ENCODE results near the gene FER1L5.

FER1L5 gene

DNA sequence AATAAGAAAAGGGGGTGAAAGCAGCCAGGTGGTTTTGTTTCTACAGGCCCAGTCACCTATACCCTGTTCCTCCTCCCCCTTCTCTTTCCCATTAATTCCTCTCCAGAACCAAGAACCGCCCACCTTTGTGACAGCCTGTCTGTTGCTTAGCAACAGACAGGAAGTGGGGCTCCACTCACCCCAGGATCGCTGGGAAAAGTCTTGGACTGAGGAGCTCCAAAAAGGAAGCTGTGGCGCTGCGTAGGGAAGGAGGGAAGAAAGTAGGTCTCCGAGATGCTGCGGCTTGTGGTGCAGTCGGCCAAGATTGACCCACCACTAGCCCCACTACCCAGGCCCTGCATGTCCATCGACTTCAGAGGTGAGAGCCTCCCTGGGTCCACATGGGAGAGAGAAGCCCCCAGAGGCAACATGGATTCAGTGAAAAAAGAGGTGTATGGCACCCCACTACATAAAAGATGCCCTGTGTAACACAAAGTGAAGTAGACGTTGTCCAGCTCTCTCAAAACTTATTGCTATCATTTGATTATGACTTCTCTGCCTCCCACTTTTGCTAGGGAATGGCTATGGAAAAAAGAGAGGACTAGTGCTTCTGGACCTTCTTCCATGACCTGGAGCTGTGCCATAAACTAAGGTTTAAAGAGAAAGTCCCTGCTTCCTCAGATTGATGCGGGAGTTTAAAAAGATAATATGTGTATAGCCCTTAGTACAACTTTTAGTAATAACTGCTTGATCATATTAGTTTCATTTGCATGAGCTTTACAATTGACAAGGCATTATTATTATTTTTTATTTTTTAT lies at the start of gene FER1L5:
FER1L5 (plus strand) TSS at position 201 of the 797 bp plus-strand sequence; CDS start at position 274, 73 bp downstream.
- DNase-seq: no peak

DNA sequence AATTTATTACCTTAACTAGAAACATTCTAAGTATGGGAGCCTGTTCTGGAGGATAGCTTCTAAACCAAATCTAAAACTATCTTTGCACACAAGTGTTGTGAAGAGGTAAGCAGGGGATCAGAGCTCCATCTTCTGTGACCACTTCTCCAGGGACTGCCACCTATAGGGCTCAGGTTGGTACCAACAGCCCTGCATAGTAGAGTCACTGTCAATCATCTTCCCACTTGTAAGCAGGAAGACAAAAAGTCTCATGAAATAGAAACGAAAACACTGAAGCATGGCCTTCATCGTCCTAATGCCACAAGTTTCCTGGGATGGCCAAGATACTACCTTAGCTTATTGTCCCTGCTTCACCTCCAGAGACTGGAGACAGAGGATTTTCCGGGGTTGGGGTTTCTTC lies 48.3 kb upstream of the FER1L5 start:
- no peak for DNase-seq

DNA sequence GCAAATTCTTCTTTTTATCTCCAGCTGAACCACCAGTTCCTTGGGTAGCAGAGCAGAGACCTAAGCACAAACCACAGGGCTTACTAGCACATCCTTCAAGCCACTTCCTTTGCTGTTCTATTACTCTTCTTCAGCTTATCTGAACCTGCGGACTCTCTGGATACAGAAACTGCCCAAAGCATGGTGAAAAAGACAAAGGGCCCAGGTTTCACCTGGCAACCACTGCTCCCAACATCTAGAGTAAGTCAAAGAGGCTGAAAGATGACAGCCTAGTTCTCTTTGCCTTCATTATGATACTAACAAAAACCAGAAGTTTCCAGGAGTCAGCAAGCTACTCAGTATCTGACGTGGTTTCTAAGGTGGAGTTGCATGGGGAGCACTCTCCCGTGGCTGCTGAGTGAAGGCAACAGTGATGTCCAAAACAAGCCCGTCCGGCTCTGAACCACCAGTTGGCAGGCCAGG lies 47.8 kb upstream of the FER1L5 start:
- DNase-seq: no peak

DNA sequence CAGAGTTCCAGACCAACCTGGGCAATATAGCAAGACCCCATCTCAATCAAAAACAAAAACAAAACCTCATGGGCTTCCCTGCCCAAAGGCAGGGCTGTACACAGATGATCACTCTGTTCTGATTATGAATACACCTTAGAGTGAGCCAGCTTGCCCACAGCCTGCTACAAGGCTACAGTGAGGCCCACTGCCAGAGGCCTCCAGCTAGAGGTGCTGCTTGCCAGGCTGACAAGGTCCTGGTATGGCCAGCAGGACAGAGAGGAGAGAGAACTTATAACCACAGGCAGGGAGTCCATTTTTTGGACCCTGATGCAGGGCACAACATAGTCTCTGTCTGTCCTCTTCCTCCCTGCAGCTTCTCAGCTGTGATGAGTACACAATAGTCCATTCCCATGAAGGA lies 46.0 kb upstream of the FER1L5 start:
- DNase-seq: no peak

DNA sequence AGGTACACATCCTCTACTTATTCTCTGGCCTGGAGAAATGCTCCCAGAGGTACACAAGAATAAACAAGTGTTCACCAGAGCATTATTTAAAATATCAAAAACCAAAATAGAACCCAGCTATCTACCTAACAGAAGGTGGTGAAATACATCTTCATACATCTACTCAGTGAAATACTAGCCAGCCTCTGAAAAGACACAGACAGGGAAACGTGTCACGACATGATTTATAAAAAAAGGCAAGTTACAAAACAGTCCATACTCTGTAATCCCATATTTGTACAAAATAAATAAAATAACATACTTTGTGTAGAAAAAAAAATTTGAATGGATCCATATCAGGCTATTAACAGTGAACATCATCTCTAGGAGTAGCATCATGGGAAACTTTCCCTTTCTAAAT lies 42.6 kb upstream of the FER1L5 start:
- DNase-seq: no peak

DNA sequence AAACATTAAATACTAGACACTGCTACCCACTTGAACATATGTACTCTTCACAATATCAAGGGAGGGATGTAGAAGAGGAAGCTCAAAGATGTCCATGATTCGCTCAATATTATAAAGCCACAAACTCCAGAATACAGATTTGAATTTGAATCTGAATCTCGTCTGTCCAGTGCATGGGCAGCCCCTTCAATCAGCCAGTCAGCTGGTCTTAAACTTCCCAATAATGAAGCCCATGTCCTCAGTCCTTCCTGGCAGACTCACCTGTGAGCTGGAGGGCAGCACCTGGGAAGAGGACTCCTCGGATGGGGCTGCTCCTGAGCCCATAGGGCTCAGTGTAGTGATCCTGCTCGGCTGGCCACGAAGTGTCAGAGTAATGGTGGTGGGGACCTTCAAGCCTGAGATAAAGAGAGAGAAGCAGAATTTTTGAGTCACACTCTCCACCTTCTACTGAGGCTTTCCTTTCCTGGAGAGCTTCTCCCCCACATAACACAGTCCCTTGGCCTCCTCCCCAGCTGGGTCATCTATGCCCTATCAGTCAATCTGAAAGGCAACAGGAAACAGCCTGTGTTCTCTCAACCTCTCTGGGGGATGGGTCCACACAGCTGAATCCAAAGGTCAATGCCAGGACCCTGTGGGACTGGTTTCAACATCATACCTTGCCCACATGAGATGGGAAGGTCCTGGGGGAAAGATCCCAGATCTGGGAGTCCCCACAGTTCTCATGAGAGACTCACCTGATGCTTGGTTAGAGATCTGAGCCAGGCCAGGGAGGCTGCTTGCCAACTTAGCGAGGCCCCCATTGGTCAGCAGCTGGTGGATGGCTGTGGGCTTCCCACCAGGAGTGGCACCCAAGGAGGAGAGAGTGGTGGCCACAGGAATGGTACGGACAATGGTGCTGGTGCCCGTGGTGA lies 40.9 kb upstream of the FER1L5 start:
- no peak for DNase-seq

DNA sequence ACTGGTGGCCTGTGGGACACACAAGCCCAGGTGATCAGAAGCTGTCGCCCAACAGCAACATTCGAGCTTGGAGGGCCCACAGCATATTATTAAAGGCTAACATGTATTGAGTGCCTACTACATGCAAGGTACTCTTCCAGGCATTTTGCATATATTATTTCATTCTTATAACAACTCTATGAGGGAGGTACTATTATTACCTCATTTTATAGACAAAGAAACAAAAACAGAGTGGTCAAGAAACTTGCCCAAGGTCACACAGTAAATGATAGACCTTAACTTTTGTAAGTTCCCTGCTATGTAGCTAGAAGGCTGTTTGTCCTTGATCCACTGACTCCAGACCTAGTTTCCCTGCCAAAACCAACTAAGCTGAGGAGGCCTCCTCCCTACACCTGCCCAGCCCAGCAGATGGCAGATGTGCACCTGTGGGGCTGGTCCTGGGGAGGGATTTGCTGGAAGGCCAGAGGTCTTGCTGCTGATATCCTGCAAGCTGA lies 40.2 kb upstream of the FER1L5 start:
- DNase-seq: no peak

DNA sequence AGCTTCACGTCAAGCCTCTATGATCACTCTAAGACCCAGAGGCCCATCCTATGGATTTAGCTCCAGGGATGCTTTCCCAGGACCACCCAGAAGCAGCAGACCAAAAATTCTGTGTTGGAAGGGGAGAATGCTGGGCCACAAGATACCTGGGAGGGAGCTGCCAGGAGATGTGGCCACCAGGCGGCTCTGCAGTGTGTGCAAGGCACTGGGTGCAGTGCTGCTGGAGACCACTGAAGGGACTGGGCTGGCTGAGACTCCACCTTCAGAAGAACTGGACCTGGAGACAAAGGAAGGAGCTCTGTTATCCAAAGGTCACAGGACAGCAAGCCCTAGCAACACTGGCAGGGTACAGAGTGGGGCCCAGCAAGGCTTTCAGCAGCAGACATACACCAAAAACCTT lies 38.5 kb upstream of the FER1L5 start:
- DNase-seq: no peak

DNA sequence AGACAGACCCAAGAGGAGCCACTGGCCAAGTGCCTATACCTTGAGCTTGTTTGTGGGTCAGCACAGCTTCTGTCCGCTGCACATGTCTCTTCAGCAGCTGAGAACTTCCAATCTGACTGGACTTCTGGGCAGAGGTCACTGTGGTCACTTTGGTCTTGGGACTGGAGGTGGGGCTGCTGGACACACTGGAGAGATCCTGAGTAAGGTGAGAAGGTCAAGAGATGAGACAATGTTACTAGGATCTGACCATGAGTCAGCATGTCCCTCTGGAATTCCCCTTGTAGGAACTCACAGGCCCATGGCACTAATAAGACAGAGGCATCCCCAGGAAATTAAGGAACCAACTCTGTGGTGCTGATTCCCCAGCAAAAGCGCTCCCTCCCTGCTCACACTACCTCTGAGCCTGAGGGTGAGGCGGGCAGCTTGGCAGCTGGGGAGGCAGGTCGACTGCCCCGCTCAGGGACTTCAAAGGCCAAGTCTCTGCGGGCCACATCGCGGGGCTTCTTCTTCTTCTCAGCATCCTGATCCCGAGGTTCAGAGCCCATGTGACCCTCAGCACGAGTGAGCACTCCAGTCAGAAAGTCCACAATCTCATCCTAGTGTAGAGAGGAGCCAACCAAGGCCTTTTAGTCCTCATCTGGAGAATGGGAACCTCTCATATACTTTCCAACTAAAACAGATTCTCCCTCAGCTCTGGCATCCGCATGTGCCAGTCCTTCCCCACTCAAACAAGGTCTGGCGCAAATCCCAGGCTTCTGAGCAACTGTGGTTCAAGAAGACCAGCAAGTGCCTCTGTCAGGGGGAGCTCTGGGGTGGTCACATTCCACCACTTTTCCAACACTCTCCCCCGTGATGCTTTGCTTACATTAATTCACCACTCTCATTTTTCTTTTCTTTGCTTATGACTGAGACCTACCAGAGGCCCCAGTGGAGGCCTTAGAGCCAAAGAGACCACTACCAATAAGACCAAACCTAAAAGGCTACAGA lies 33.8 kb upstream of the FER1L5 start:
- no peak for DNase-seq

DNA sequence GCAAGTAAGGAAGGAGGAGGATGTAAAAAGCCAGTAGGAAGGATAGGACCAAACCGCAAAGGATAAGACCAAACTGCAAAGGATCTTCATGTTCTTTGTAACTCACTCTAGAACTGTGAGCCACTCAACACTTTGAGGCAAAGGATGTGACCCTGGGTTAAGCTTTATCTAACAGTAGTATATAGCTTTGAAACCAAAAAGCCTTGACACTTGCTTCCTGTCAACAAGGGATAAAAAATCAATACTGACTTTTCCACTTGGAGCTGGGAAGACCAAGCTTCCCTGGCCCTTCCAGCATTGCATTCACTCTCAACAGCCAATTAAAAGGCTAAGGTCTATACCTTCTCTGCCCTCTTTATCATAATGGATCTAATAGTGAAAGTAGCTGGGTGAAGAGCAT lies 26.4 kb upstream of the FER1L5 start:
- no peak for DNase-seq

DNA sequence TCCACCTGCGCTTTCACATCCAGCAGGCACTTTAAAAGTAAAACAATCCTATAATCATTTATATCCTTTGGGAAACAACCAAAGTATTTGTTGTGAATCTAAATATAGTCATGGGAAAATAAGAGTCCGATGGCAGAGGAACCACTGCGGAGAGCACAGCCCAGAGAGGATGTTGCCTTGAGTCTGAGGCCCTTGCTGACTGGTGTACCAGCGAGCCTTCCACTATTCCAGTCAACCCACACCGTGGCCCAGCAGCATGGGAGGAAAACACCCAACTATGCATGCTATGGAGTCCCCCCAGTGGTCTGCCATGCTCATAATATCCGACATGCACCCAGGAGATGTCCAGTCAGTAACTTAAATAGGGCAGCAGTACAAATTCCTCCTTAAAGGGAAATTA lies 26.0 kb upstream of the FER1L5 start:
- DNase-seq: no peak

DNA sequence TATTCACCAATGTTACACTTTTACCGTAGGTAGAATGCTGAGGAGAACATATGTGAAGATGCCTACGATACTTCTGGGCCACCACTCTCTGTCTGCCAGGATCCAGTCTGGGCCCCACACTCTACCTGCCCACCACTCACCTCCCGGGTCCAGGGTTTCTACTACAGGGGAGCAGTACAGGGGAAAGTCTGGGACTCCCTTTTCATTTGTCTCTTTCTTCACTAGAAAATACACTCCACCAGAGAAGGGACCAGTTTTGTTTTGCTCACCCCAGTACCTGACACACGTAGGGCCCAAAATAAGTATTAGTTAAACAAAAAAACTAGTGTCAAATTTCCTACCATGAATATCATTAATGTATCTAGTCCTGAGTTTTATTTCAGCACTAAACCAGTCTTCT lies 25.6 kb upstream of the FER1L5 start:
- DNase-seq: no peak

DNA sequence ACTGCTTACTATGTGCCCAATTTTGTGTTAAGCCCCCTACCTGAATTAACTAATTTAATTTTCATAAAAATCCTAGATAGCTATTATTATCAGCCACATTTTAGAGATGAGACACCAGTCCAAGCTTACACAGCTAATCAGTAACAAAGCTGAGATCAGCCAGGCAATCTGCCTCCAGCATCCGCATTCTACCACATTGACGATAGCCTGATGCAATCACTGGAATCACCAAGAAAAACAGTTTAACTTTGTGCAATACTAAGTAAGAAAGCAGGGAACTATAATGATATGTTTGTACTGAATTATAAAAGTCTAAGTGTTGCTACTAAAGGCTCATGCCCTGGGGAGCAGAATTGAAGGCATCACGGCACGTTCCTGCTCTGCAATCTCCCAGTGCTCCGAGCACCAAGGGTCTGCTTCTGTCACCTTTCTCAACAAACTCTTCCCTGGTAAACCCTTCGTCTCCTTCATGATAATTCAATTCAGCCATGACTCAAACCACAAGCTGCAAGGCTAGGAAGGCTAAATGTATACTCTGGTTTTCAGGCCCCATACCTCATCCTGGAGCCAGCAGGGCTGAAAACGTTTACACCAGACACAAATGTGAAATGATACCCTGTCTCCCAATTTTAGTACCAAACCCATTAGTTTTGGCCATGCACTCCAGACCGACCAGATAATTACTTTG lies 23.8 kb upstream of the FER1L5 start:
- DNase-seq: no peak

DNA sequence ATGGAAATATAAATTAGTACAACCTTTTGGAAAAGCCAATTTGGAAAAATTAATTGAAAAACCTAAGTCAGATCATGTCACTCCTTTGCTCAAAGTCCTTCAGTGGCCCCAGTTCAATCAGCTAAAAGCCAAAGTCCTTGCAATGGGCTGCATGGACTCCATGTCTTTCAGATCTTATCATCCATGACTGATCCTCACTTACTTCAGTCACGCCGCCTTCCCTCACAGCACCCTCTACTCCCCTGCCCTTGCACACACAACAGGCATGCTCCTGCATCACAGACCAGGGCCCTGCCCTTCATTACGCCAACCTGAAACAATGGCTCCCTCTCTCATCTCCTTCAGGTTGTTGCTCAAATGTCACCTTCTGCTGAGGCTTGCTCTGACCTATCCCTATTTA lies 20.0 kb upstream of the FER1L5 start:
- no peak for DNase-seq

DNA sequence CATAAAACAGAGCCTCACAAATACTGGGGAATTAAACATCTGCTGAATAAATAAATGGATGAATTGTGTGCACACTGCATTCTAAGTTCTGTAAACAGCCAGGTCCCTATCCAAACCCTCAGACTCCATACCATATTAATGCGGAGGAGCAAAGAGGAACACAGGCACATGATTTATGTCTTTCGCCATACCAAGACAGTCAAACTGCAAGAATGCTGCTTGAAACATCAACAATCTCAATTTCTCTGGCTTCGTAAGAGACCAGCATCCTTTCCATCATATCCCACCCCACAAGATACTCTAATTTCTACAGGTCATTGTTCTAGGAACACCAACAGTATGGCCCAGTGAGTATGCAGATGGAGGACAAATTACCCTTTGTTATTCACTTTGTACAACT lies 19.4 kb upstream of the FER1L5 start:
- DNase-seq: no peak

DNA sequence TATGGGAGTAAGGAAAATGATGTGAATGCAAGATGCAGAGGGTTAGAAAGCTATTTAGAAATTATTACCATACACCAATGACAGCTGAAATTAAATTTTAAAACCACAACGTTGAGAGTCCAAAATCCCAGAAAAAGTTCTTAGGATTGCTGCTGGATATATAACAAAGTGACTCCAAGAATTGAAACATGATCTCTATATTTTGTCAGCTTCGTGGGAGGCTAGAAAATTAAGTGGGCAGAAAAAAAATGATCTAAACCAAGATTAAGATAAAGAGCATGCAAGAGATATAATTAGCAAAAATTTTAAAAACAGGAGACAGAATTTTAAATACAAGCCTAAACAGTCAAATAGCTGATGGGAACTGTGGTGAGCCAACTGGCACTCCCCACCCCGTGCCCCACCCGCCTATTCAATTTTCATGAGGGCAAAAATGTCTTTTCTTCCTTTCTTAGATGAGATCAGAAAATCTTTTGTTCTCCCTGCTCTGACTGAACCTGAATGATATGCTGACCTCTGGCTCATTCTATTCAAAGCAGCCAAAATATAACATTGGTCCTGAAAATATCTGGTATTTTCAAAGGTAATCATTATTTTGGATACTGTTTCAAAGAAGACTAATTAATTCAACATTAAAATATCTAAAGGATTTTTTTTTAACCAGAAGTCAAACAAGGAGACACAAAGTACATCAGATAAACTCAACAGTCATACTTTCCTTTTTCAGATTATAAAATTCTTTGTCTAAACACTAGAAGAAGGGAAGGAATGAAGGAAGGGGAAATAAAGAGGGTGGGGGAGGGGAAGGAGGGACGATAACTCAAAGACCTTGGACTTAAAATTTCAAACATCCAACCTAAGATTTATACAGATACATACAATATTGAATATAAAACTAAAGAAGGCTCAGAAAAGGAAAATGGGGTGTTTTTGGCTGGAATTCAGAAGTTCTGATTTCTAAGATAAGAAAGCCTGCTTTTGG lies 16.7 kb upstream of the FER1L5 start:
- no peak for DNase-seq

DNA sequence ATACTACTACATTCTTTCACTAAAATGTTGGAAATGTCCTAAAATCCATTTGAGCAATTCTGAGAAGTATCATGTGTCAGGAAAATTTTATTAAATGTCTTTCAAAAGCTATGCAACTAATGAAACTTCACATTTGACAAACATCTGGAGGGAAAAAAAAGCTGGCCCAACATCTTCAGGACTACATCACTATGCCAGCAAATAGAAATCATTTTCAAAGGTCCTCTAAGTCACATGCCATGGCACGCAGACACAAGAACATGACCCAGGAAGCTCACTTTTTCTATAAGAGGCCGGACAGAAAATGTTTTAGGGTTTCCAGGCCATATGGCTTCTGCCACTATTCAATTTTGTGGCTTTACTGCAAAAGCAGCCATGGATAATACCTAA lies 16.0 kb upstream of the FER1L5 start:
- no peak for DNase-seq

DNA sequence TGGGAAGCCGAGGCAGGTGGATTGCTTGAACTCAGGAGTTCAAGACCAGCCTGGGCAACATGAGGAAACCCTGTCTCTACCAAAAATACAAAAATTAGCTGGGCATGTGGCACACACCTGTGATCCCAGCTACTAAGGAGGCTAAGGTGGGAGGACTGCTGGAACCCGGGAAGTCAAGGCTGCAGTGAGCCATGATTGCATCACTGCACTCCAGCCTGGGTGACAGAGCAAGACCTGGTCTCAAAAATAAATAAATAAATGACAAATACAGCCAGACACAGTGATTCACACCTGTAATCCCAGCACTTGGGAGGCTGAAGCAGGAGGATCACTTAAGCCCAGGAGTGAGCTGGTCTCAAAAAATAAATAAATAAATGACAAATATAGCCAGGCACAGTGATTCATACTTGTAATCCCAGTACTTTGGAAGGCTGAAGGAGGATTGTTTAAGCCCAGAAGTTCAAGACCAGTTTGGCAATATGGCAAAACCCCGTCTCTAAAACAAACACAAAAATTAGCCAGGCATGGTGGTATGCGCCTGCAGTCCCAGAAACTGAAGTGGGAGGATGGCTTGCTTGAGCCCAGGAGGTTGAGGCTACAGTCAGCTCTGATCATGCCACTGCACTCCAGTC lies 10.6 kb upstream of the FER1L5 start:
- DNase-seq: no peak

DNA sequence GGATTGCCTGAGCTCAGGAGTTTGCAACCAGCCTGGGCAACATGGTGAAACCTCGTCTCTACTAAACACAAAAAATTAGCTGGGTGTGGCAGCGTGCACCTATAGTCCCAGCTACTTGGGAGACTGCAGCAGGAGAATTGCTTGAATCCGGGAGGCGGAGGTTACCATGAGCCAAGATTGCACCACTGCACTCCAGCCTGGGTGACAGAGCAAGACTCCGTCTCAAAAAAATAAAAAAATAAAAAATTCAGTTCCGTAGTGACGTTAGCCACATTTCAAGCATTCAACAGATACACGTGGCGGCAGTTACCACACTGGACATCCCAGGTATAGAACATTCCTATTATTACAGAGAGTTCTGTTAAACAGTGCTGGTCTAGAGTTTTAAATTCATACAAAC lies 8.9 kb upstream of the FER1L5 start:
- no peak for DNase-seq

DNA sequence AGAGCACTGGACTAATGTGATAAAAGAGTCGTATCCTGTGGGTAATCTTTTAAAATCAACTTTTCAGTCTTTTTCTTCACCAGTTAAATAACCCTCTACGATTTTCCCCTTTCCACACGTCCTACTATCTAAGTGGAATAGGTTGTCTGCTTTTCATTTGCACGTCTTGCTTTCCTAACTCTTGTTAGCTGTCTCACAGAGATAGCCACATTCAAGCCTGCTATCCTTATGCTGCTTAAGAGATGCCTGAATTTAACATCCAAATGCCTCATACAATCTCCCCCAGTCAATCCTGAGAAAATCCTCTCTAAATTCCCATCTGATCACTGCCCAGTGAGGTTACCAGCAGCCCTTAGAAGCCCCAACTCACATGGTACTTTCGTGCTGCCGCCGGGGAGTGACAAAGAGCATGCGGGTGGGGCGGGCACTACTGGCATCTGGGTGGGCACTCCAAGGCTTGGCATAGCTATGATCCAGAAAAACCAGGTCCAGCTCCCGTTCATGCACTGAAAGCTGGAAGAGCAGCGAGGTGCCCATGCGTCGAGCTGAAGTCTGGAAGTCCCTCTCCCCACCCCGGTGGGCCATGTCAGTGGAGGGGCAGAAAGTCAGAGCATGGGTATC lies 5.9 kb upstream of the FER1L5 start:
- DNase-seq: no peak

Data from right forelimb (tissue), 1 donor.